ENCODE results near the gene CCNL2.

GRCh38 chr1:1341549-1342021 is 57.5 kb downstream of the CCNL2 start:
- TF ChIP-seq, protein P1, sequence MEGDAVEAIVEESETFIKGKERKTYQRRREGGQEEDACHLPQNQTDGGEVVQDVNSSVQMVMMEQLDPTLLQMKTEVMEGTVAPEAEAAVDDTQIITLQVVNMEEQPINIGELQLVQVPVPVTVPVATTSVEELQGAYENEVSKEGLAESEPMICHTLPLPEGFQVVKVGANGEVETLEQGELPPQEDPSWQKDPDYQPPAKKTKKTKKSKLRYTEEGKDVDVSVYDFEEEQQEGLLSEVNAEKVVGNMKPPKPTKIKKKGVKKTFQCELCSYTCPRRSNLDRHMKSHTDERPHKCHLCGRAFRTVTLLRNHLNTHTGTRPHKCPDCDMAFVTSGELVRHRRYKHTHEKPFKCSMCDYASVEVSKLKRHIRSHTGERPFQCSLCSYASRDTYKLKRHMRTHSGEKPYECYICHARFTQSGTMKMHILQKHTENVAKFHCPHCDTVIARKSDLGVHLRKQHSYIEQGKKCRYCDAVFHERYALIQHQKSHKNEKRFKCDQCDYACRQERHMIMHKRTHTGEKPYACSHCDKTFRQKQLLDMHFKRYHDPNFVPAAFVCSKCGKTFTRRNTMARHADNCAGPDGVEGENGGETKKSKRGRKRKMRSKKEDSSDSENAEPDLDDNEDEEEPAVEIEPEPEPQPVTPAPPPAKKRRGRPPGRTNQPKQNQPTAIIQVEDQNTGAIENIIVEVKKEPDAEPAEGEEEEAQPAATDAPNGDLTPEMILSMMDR (IDR thresholded peaks at IDR 0.05; ENCODE audit: low read depth, low read length) = no peak
- TF ChIP-seq EZH2phosphoT487 (IDR thresholded peaks at IDR 0.05; ENCODE audit: low read depth) = no peak
